Measurements from ENCODE around the gene NEK1.

The NEK1 gene

DNA sequence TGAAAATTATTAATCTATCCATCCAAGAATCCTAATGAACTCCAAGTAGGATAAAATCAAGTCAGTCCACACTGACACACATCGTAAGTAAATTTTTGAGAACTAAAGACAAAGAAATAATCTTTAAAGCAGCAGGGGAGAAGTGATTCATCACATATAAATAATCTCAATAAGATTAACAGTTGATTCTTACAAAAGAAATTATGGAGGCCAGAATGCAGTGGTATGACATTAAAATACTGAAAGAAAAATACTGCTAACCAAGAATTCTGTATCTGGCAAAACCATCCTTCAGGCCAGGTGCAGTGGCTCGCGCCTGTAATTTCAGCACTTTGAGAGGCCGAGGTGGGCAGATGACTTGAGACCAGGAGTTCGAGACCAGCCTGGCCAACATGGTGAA, 245.6 kb downstream of the NEK1 start:
- Histone ChIP-seq H3K4me1 (ENCODE audit: low read length) (peaks cover 25% of the 10 kb centered on the region), H3K9me3 (ENCODE audit: insufficient read depth, low read length) (peaks cover 14% of the 10 kb centered on the region; the same call in 1 of the 2 replicates), H3K27ac (ENCODE audit: low read length) (no peak overlapping the region), H4K20me1 (ENCODE audit: insufficient read depth, low read length) (no peaks in the 10 kb centered on the region), H3K4me3 (ENCODE audit: low read length) (no peak overlapping the region), H3K27me3 (ENCODE audit: low read depth, low read length) (no peaks in the 10 kb centered on the region), H3K79me2 (ENCODE audit: low read length) (no peaks in the 10 kb centered on the region), H2AFZ (ENCODE audit: low read depth, low read length) (no peak overlapping the region), H3K36me3 (replicated peaks; ENCODE audit: low read depth, low read length) (peaks cover 5% of the 10 kb centered on the region), H3K4me2 (ENCODE audit: low read length) (no peak overlapping the region), H3K9ac (ENCODE audit: low read length) (no peak overlapping the region)
- TF ChIP-seq, protein P1, sequence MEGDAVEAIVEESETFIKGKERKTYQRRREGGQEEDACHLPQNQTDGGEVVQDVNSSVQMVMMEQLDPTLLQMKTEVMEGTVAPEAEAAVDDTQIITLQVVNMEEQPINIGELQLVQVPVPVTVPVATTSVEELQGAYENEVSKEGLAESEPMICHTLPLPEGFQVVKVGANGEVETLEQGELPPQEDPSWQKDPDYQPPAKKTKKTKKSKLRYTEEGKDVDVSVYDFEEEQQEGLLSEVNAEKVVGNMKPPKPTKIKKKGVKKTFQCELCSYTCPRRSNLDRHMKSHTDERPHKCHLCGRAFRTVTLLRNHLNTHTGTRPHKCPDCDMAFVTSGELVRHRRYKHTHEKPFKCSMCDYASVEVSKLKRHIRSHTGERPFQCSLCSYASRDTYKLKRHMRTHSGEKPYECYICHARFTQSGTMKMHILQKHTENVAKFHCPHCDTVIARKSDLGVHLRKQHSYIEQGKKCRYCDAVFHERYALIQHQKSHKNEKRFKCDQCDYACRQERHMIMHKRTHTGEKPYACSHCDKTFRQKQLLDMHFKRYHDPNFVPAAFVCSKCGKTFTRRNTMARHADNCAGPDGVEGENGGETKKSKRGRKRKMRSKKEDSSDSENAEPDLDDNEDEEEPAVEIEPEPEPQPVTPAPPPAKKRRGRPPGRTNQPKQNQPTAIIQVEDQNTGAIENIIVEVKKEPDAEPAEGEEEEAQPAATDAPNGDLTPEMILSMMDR (IDR thresholded peaks at IDR 0.05; ENCODE audit: low read depth, low read length) = no peak
- TF ChIP-seq EZH2phosphoT487 (IDR thresholded peaks at IDR 0.05; ENCODE audit: low read depth) = no peak

DNA sequence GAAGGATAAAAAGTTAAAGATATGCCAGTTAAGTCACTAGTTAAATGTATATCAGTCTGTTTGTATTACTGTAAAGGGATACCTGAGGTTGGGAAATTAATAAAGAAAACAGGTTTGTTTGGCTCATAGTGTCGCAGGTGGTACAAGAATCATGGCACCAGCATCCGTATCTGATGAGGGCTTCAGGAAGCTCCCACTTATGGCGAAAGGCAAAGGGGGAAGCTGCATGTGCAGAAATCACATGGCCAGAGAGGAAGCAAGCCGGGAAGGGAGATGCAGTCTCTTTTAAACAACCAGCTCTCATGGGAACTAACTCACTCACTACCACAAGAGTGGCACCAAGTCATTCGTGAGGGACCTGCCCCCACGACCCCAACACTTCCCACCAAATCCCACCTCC, 249.8 kb downstream of the NEK1 start:
- Histone ChIP-seq H3K27ac (ENCODE audit: low read length) (no peak overlapping the region), H2AFZ (ENCODE audit: low read depth, low read length) (no peak overlapping the region), H3K4me3 (ENCODE audit: low read length) (no peak overlapping the region), H3K36me3 (replicated peaks; ENCODE audit: low read depth, low read length) (peaks cover 5% of the 10 kb centered on the region), H3K27me3 (ENCODE audit: low read depth, low read length) (no peaks in the 10 kb centered on the region), H3K9me3 (ENCODE audit: insufficient read depth, low read length) (peaks cover 14% of the 10 kb centered on the region; the same call in 1 of the 2 replicates), H4K20me1 (ENCODE audit: insufficient read depth, low read length) (no peaks in the 10 kb centered on the region), H3K4me1 (ENCODE audit: low read length) (peaks cover 13% of the 10 kb centered on the region), H3K4me2 (ENCODE audit: low read length) (no peak overlapping the region), H3K79me2 (ENCODE audit: low read length) (no peaks in the 10 kb centered on the region), H3K9ac (ENCODE audit: low read length) (no peak overlapping the region)
- TF ChIP-seq, protein P1 (IDR thresholded peaks at IDR 0.05; ENCODE audit: low read depth, low read length) = no peak
- TF ChIP-seq EZH2phosphoT487 (IDR thresholded peaks at IDR 0.05; ENCODE audit: low read depth) = no peak

DNA sequence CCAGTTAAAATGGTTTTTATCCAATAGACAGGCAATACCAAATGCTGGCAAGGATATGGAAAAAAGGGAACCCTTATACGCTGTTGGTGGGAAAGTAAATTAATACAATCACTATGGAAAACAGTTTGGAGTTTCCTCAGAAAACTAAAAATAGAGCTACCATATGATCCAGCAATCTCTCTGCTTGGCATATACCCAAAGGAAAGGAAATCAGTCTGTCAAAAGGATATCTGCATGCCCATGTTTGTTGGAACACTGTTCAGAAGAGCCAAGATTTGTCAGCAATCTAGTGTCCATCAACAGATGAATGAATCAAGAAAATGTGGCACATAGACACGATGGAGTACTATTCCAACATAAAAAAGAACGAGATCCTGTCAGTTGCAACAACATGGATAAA, 250.6 kb downstream of the NEK1 start:
- no peak overlapping the region for H3K4me2 ChIP-seq (ENCODE audit: low read length)
- peaks cover 10% of the 10 kb centered on the region for H3K4me1 ChIP-seq (ENCODE audit: low read length)
- H3K9ac ChIP-seq (ENCODE audit: low read length) = no peak overlapping the region
- H3K4me3 ChIP-seq (ENCODE audit: low read length) = no peak overlapping the region
- H2AFZ ChIP-seq (ENCODE audit: low read depth, low read length) = no peak overlapping the region
- no peaks in the 10 kb centered on the region for H3K27me3 ChIP-seq (ENCODE audit: low read depth, low read length)
- TF ChIP-seq, protein P1 (IDR thresholded peaks at IDR 0.05; ENCODE audit: low read depth, low read length) = no peak
- no peak for TF ChIP-seq EZH2phosphoT487 (IDR thresholded peaks at IDR 0.05; ENCODE audit: low read depth)
- no peak overlapping the region for H3K27ac ChIP-seq (ENCODE audit: low read length)
- H3K79me2 ChIP-seq (ENCODE audit: low read length) = no peaks in the 10 kb centered on the region
- H3K9me3 ChIP-seq (ENCODE audit: insufficient read depth, low read length) = peaks cover 10% of the 10 kb centered on the region; the same call in 1 of the 2 replicates
- H3K36me3 ChIP-seq (replicated peaks; ENCODE audit: low read depth, low read length) = peaks cover 5% of the 10 kb centered on the region
- no peaks in the 10 kb centered on the region for H4K20me1 ChIP-seq (ENCODE audit: insufficient read depth, low read length)

DNA sequence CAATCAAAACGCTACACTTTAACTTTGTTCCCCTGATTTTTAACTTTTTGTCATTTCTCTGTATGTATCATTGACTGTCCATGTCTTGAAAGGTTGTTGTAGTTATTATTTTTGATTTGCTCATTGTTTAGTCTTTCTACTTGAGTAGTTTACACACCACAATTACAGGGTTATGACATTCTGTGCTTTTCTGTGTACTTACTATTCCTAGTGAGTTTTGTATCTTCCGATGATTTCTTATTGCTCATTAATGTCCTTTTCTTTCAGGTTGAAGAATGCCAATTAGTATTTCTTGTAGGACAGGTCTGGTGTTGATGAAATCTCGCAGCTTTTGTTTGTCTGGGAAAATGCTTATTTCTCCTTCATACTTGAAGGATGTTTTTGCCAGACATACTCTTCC, 252.4 kb downstream of the NEK1 start:
- Histone ChIP-seq H2AFZ (ENCODE audit: low read depth, low read length) (no peak overlapping the region), H3K79me2 (ENCODE audit: low read length) (no peaks in the 10 kb centered on the region), H3K9ac (ENCODE audit: low read length) (no peak overlapping the region), H3K27me3 (ENCODE audit: low read depth, low read length) (no peaks in the 10 kb centered on the region), H3K4me2 (ENCODE audit: low read length) (no peak overlapping the region), H4K20me1 (ENCODE audit: insufficient read depth, low read length) (no peaks in the 10 kb centered on the region), H3K36me3 (replicated peaks; ENCODE audit: low read depth, low read length) (no peaks in the 10 kb centered on the region), H3K9me3 (ENCODE audit: insufficient read depth, low read length) (no peaks in the 10 kb centered on the region), H3K4me3 (ENCODE audit: low read length) (no peak overlapping the region), H3K27ac (ENCODE audit: low read length) (no peak overlapping the region), H3K4me1 (ENCODE audit: low read length) (peaks cover 10% of the 10 kb centered on the region)
- no peak for TF ChIP-seq EZH2phosphoT487 (IDR thresholded peaks at IDR 0.05; ENCODE audit: low read depth)
- TF ChIP-seq, protein P1 (IDR thresholded peaks at IDR 0.05; ENCODE audit: low read depth, low read length) = no peak
